Mesothelial cell of epicardium (in vitro differentiated cells): Measurements from ENCODE around the gene GEMIN5. TPM values are rescaled to one million over a fixed set of nuclear protein-coding genes. Genes with fewer than 3 reads are reported as not detected.

Source experiments
- DNase-seq, 2 experiments: peaks; one replicate each; pipeline ENCODE4 v3.0.0; 2021; ENCODE audit warnings: low spot score in 2 of 2; ENCODE audit not compliant: unreplicated experiment in 2 of 2
- H3K27ac Mint-ChIP-seq: 2 replicates; pipeline ENCODE4 v1.8.0; 2021; ENCODE audit warnings: mixed read lengths
- H3K27me3 Mint-ChIP-seq: 2 replicates; pipeline ENCODE4 v1.8.0; 2021; ENCODE audit warnings: low read depth, mixed read lengths
- H3K36me3 Mint-ChIP-seq: 2 replicates; pipeline ENCODE4 v1.8.0; 2021; ENCODE audit warnings: mixed read lengths
- H3K4me1 Mint-ChIP-seq: 2 replicates; pipeline ENCODE4 v1.8.0; 2021; ENCODE audit warnings: mixed read lengths
- H3K4me3 Mint-ChIP-seq: 2 replicates; pipeline ENCODE4 v1.8.0; 2021; ENCODE audit warnings: mild to moderate bottlenecking, moderate library complexity, mixed read lengths
- H3K9me3 Mint-ChIP-seq: 2 replicates; pipeline ENCODE4 v1.8.0; 2021; ENCODE audit warnings: mixed read lengths
- total RNA-seq: library from RNA; stranded (reverse); gene quantifications from 3 replicates; pipeline ENCODE4 v1.2.1, GENCODE V29; 2021
- TF ChIP-seq, protein P1 (sequence below): fragments of 200-600 bp; sonication (generic); IDR thresholded peaks from one replicate; pipeline ENCODE4 v1.5.0; 2021; ENCODE audit warnings: antibody characterized with exemption; ENCODE audit not compliant: unreplicated experiment

Gene GEMIN5
- total RNA-seq, 1 donor from 2014 or later: 21.9 TPM

DNA sequence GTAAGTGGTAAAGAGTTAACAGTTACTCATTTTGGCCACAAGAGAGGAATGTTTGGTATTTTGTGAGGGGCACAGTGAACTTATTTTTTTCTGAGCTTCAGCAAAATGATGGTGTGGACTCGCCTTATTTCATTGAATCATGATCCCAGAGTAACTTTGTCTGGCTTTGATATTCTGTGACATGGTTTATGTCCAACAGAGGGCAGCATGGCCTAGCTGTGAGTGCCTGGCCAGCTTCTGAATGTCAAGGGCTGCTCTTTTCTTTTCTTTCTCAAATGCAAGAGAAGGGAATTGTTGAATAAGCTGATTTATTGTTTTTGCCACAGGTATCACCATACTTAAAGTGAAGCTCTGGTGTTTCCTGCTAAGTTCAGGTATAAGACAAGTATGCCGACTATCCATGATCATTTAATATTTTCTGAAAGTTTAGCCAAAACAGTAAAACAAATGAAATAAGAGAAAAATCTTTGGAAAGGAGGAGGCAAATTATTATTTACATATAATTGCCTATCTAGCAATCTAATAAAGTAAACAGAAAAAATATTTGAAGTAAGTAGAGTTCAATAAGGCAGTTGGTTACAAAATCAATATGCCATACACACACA lies 34.6 kb upstream of the GEMIN5 start:
- Mint-ChIP-seq H3K4me1 (no peaks in the 10 kb centered on the region), H3K36me3 (peaks cover 11% of the 10 kb centered on the region), H3K27me3 (no peaks in the 10 kb centered on the region), H3K9me3 (peaks cover 3% of the 10 kb centered on the region), H3K27ac (no peak overlapping the region), H3K4me3 (no peak overlapping the region)
- peak in 1 of 2 experiments; percentile 44 for DNase-seq
- TF ChIP-seq, protein P1, sequence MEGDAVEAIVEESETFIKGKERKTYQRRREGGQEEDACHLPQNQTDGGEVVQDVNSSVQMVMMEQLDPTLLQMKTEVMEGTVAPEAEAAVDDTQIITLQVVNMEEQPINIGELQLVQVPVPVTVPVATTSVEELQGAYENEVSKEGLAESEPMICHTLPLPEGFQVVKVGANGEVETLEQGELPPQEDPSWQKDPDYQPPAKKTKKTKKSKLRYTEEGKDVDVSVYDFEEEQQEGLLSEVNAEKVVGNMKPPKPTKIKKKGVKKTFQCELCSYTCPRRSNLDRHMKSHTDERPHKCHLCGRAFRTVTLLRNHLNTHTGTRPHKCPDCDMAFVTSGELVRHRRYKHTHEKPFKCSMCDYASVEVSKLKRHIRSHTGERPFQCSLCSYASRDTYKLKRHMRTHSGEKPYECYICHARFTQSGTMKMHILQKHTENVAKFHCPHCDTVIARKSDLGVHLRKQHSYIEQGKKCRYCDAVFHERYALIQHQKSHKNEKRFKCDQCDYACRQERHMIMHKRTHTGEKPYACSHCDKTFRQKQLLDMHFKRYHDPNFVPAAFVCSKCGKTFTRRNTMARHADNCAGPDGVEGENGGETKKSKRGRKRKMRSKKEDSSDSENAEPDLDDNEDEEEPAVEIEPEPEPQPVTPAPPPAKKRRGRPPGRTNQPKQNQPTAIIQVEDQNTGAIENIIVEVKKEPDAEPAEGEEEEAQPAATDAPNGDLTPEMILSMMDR: peak; percentile 59

DNA sequence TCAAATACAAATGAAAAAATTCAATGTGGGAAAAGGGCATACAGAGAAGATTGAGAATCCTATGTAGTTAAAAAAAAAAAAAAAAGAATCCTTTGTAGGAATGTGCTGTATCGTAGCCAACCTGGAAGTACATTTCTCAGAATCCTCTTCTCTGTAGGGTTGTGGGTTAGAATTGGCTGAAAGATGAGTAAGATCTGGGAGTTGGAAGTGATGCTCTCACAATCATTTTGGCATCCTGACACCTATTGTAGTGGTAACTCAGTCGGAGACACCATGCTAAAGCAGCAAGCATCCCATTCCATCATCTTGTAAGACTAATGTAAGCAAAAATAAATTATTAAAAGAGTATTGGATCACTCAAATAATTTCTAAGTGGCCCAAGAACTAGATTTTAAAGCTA lies 33.5 kb upstream of the GEMIN5 start:
- peaks cover 3% of the 10 kb centered on the region for H3K9me3 Mint-ChIP-seq
- H3K36me3 Mint-ChIP-seq: peaks cover 13% of the 10 kb centered on the region
- H3K27me3 Mint-ChIP-seq: no peaks in the 10 kb centered on the region
- TF ChIP-seq, protein P1: no peak
- no peak overlapping the region for H3K27ac Mint-ChIP-seq
- no peak for DNase-seq
- H3K4me3 Mint-ChIP-seq: no peak overlapping the region
- H3K4me1 Mint-ChIP-seq: no peaks in the 10 kb centered on the region

DNA sequence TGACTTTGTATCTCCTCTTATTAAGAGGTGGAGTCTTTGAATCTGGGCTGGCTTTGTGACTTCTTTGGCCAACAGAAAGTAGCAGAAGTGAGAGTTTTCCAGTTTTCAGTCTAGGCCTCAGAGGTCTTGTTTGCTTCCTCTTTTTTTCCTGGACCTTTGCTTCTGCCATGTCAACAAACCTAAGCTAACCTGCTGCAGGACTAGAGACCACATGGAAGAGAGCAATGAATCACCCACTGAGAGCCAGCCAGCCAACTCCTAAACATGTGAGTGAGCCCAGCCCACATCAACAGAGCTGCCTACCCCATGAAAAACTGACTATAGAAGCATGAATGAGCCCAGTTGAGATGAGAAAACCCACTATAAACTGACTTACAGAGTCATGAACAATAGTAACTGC lies 32.7 kb upstream of the GEMIN5 start:
- no peak overlapping the region for H3K4me3 Mint-ChIP-seq
- TF ChIP-seq, protein P1: no peak
- H3K36me3 Mint-ChIP-seq: peaks cover 11% of the 10 kb centered on the region
- no peak overlapping the region for H3K27ac Mint-ChIP-seq
- no peaks in the 10 kb centered on the region for H3K27me3 Mint-ChIP-seq
- no peak for DNase-seq
- H3K4me1 Mint-ChIP-seq: no peaks in the 10 kb centered on the region
- peaks cover 2% of the 10 kb centered on the region for H3K9me3 Mint-ChIP-seq

DNA sequence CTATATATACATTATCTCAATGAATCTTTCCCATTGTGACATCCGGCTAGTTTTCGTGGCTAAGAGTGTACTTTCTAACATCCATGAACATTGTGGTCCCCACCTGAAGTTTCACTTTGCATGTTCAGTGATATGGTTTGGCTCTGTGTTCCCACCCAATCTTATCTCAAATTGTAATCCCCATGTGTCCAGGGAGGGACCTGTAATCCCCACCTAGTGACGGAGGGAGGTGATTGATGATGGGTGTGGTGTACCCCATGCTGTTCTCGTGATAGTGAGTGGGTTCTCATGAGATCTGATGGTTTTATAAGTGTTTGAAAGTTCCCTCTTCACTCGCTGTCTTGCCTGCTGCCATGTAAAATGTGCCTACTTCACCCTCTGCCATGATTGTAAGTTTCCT lies 30.9 kb upstream of the GEMIN5 start:
- TF ChIP-seq, protein P1: no peak
- no peak for DNase-seq
- H3K27me3 Mint-ChIP-seq: no peaks in the 10 kb centered on the region
- H3K4me3 Mint-ChIP-seq: no peak overlapping the region
- peaks cover 14% of the 10 kb centered on the region for H3K36me3 Mint-ChIP-seq
- H3K9me3 Mint-ChIP-seq: no peaks in the 10 kb centered on the region
- no peak overlapping the region for H3K27ac Mint-ChIP-seq
- H3K4me1 Mint-ChIP-seq: no peaks in the 10 kb centered on the region

DNA sequence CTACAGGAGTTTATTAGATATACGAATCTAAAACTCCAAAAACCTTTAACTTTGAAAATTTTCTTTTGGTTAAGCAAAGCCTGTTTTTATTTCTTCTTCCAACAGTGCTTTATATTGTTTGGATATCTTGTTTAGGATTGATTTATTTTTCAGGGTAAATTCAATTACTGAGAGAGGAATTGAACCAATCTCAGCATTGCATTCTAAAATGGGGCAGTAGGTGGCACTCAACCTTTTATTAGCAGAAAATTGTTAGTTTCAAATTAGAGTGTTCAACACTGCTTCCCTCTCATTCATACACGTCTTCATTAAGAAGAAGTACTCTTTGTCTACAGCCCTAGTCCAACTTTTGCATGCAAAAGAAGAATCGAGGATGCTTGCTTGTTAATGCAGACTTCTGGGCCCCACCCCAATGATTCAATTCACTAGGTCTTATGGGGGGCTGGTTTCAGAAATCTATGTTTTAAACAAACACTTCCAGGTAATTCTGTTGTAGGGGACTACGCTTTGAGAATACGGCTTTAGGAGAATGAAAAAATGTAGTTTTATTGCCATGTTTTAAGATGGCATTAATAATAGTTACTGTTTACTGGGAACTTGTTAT lies 29.5 kb upstream of the GEMIN5 start:
- no peak overlapping the region for H3K27ac Mint-ChIP-seq
- no peak for DNase-seq
- H3K36me3 Mint-ChIP-seq: peaks cover 15% of the 10 kb centered on the region
- H3K27me3 Mint-ChIP-seq: no peaks in the 10 kb centered on the region
- TF ChIP-seq, protein P1: peak; percentile 53
- no peak overlapping the region for H3K4me3 Mint-ChIP-seq
- H3K4me1 Mint-ChIP-seq: no peaks in the 10 kb centered on the region
- H3K9me3 Mint-ChIP-seq: no peaks in the 10 kb centered on the region
